KG1 (cell line): ENCODE data around the gene PNPO.

Experiments
- DNase-seq: peaks from one replicate; lab custom pipeline; 2025; lab: John Stamatoyannopoulos, UW

The PNPO gene

DNA sequence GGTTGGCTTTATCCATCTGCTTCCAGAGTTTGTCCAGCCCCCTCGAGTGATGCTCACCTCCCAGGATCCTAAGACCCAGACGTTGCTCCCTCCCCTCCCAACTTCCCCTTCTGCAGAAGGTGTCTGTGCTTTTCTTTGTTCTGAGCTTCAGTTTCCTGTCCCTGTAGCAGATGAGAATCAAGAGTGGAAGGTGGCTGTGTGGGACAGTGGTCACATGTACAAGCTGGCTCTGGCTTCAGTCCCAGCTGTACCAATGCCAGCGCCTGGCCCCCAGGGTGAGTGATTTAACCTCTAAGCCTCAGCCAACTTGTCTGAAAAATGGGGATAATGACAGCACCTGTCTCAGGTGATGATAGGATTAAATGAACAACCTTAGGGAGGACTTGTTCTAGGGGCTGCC is 8.6 kb downstream of the PNPO start:
- DNase-seq: no peak

DNA sequence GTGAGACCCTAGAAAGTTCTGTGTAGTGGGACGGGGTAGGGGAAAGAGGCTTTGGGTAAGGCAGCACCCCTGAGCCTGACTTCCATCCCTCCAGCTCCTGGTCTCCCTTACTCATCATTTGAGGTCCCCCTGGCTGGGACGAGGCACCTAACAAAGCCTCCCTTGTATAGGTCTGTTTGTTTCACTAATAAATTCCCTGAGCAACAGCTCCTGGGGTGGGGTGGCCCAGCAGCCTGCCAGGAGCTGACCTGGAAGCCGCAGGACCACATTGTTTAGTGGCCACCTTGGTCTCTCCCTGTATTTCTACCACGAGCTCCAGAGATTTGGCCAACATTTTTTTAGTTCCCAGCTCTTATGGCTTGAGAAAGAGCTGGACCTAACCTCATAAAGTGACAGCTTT is 9.1 kb downstream of the PNPO start:
- DNase-seq: no peak

DNA sequence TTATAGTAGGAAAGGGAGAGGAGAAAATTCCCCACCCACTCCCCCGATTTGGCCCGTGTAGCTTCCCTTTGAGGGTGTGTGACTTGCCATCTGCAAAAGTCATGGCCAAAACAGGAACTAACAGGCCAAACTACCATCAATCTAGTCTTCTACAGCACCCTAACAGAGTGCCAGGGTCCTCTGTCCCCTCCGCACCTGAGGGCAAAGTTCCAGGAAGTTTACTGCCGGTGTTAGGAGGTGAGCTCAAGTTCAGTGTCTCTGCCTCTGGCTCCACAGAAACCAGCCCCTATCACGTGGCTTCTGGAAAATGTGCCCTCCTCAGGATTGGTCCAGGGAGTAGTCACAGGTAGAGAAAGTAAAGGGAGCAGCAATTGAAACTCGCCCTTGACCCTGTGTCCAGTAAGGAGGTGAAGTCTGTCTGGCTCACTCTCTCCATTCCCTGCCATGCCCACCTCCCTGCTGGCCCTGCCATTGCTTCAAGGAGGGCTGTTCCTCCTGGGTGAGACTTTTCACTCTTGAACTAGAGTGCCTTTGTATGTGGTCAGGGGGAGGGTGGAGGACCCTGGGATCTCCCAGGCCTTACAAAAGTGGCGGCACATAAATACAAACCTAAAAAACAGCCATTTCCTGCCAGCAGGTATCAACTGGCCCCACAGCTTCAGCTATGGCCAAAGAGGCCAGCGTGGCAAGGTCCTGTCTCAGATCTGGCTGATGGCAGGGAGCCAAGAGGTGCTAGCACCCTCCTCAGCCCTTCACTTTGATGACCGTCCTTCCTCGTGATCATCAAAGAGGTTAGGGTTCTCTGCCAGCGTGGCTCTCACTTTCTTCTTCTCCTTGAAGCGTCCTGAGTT is 11.0 kb downstream of the PNPO start:
- no peak for DNase-seq

DNA sequence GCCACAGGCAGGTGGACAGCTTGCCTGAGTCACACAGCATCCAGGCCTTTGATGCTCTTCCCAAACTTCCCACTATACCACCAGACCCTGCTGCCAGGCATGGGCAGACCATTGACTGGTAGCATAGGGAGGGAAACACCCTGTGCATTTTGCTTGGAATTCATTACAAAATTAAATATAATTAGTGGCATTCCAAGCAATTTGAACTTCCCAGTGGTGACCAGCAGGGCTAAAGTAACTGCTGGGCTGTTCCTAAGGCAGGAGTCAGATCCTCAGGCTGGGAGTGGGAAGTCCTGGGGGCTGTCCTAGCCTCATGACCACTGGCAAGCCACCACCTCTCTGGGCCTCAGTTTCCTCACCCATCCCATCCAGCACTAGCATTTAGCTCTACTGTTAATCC is 12.5 kb downstream of the PNPO start:
- DNase-seq: no peak

DNA sequence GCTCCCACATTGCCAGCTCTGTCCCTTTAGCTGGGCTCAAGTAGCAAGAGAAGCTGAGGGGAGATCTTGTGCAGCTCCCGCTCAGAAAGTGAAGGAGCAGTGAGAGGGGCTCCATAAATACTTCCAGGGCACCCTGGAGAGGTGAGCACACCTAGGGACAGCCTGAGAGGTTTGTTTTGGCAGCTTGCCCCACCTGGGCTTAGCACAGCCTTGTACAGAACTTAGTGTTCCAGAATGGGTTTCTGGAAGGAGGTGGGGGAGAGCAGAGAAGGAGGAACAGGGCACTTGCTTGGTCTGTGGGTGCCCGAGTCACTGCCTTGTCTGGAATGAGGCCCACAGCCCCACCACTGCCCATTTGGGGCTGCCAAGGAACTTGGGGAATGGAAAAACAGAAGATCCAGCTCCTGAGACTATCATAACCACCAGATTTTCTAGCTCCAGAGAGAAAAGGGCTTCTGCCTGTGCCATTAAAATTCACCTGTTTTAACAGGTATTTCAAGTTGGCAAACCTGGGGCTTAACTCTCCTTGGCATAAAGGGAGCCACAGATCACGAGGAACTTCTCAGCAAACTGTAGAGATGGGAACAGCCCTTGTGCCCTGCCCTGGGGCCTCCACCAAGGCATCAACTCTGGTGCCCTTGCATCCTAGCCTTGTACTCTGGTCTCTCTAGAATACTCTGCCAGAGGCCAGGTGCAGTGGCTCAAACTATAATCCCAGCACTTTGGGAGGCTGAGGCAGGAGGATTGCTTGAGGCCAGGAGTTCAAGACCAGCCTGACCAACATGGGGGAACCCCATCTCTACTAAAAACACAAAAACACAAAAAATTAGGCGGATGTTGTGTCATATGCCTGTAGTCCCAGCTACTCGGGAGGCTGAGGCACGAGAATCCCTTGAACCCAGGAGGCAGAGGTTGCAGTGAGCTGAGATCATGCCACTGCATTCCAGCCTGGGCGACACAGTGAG is 14.4 kb downstream of the PNPO start:
- DNase-seq: no peak

DNA sequence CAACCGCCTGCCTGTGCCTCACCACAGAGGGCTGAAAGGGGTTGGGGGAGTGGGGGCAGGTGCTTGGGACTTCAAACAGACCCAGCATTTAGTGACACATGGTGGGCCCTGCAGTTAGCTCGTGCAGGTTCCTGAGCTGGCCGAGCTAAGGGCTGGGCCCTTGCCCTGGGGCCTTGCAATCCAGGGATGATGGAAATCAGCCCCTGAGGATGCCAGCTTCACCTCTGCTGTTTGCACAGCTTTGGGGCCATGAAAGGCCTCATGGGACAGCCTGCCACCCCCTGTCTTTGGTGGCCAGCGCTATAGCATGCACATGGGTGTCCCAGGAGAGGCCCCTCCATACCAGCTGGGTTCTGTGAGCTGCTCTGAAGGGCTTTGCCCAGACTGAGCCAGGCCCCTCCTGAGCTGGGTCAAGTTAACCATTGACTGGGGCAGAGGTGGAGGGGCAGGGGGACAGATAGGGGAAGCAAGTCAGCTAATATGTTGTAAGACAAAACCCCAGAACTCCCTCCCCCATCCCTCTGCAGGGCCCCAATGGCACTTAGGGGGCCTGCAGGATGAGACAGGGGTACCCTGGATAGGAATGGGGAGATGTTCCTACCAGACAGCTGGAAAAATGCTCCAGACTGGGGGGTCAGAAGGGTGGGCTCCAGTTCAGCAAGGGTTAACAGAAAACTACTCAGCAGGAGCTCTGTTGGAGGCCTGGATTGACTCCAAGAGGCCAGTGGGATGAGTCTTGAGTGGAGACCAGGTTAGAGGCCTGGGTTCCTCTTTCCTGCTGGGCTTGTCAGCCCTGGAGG is 15.6 kb downstream of the PNPO start:
- no peak for DNase-seq

DNA sequence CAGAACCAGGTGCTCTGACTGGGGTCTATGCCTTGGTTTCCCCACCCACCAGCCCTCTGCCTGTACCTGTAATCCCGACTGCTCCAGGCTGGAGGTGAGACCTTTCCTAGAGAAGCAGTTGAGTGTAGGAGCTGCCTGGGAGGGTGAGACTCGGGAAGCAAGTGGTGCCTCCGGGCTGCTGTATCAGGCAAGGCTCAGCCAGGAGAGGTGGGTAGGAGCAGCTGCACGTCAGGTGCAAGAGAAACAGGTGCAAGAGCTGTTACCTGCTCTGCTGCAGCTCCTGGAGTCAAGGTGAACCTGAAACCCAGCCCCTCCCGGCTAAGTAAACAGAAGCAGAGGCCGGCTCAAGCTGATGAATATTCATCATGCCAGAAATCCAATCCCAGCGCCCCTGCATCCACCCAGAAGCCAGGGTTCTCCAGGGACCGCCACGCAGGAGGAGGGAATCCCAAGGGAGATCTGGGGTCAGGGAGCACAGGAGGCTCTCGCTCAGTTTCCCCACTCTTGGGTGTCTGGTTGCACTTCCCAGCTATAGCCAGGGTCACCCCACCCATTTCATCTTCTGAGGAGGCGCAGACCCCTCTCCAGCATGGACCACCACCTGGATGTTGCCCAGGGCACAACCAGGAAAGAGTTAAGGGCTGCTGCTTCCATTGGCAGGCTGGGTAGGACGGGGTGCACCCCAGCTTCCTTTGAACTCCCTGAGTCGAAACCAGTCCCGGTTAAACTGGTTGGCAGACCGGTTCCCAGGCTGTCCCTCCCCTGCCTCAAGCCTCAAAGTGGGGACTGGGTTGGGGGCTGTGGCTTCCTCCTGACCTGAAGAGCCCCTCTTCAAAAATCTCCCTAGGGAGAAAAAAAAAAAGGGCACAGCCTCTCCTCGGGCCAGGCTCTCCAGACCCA is 16.5 kb downstream of the PNPO start, which contains the start of gene PRR15L:
PRR15L (minus strand) TSS at position 293 of the 900 bp plus-strand sequence. CDS start 4,649 bp downstream, outside the sequence.
- no peak for DNase-seq

DNA sequence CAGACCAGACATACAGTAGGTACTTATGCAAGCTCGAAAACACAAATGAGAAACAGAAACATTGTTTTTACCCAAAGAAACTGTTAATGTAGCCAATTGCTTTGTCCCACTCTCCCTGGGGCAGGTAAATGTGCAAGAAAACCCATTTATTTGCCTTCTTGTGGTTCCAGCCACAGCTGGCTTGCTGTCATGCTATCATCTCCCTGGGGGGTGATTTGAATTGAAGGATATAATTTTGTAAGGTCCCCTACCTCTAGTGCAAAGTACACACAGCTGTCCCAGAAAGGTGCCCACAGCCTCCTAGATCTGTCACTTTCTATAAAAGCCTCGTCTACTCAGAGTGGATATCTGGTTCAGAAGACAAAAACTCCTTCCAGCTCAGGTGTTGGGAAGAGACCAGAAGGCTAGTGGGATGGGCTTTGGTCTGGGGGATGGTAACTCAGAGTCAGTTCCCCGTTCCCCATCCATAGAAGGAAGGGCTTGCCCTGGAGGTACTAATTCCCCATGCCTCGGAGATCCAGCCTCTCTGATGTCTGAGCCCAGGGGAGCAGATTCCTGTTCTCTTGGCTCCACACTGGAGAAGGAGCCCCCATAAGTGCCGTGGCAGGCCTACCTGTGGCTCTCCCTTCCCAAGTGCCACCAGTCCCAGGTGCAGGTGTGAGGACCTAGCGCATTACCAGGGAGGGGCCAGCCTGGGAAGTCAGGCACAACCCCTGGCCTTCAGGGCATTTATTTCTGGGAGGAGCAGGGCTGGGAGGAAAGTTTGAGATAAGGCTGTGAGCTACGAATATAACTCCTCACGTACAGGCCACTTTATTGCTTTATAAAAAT is 18.7 kb downstream of the PNPO start:
- DNase-seq: no peak

DNA sequence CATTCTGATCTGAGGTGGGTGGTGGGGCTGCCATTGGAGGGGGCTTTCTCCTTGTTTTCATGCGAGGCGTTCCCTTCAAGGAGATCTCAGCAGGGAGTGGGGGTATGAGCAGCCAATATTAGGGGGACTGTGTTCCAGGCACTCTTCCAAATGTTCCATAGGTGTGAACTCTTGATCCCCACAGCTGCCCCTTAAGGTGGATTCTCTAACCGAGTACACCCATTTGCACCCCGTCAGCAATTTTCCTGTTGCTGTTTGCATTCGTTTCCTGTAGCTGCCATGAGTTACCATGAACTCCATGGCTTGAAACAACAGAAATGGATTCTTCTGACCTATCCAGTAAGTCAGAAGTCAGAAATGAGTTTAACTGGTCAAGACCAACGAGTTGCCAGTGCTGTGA is 20.0 kb downstream of the PNPO start:
- no peak for DNase-seq

DNA sequence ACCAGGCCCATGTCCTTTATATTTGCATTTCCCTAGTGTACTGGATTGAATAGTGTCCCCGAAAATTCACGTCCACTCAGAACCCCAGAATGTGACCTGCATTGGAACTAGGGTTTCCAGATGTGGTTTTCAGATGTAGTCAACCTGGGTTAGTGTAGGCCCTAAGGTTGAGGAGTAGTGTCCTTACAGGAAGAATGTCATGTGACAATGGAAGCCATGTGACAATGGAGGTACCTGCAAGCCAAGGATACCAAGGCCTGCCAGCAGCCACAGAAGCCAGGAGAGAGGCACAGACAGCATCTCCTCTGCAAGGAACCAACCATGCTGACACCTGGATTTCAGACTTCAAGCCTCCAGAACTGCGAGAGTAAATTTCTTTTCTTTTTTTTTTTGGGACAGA is 21.5 kb downstream of the PNPO start:
- no peak for DNase-seq

DNA sequence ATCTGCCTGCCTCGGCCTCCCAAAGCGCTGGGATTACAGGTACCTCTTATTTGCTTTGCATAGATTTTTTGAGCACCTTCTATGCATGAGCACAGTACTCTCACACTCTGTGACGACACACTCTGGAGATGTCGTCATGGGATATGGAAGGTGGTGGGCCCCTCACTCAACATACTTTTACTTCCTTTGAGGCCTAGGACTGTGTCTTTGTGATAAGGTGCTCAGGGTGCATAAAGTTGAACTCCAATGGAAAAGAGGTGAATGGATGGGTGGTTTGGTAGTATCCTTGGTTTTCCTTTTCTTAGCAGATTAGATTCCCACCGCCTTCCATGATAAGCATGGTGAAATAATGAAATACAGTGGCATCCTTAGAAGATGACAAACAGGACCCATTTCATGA is 23.5 kb downstream of the PNPO start:
- no peak for DNase-seq

DNA sequence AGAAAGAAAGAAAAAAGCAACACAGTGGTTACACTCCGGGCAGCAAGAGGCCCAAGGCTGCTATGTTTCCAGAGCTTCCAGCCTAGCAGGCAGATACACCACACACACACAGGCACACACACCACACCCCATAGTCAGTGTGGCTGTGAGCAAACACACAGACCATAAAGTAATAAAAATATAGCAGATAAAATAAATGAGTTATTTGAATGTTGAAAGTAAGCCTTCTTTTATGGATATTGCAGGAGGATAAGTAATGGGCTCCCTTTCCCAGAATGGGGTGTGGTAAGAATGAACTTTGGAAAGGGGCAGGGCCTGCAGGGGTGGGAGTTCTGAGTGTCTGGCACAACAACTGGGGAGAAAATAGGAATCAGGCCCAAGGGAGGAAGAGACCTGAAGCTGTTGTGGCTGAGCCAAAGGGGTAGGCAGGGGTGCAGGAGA is 24.7 kb downstream of the PNPO start:
- DNase-seq: no peak

DNA sequence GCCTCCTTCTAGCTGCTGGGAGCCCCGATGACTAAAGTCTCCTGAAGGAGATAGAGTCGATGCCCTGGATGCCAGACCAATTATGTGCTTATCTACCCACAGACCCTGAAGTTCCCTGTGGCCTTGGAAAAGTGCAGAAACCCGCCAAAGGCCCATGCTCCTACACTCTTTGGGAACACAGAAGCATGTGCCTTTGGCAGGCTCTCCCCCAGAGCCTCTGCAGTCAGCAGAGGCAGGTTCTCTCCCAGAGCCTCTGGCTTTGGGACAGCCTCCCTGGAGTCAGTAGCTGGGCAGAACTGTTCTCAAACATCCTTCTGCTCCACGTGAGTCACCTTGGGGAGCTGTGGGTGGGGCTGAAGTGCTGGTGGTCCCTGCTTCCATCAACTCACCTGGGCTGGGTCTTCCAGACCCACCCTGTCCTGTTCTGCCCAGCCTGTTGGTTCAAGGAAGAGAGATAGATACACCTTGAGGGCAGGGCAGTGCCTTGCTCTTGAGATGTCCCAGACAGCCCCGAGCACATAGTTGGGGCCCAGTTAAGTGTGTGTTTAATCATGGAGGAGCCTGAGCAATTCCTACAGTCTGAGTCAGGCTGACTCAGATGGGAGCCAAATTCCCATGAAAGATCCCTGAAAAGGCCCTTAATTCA is 26.4 kb downstream of the PNPO start:
- DNase-seq: no peak

DNA sequence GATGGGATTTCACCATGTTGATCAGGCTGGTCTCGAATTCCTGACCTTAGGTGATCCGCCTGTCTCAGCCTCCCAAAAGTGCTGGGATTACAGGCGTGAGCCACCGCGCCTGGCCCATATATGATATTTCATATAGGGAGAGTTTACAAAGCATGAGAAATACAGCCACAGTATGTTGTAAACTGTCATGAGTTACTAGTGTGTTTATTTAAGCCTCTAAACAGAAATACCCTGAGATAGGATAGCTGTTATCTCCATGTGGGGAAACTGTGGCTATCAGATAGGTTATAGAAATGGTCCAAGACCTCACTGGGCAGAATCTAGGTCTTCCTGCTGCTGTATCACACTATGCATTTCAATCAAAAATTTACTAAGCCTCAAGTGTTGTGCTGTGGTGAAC is 27.5 kb downstream of the PNPO start:
- no peak for DNase-seq

DNA sequence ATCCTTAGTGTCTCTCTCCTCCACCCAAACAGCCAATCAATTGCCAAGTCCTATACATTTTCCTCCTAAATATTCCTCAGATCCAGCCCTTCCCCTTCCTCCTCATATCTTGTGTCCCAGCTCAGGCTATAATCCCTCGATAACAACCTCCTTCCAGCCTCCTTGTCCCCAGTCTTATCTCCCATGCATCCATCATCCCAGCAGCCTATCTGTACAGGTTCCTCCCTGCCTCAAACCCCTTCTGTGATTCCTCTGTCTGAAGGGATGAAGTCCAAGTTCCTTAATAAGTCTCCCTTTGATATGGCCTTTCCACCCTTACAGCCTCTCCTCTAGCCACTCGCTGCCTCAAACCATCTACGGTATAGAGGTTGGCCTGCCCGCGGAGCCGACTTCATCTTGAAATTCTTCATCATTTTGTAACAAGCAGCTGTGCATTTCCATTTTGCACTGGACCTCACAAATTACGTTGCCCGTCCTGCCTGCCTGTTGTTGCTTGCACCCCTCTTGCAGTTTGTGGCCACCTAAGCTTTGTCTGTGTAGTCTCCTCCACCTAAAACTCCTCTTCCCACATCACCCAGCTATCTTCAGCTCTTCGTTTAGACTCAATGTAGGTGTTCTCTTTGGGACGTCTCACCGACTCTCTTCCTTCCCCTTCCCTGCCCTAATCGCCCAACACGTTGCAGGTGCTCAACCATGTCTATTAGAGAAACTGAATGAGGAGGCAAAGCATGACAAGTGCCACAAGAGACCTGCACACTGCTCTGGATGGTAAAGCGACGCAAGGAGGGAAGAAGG is 28.8 kb downstream of the PNPO start:
- no peak for DNase-seq

DNA sequence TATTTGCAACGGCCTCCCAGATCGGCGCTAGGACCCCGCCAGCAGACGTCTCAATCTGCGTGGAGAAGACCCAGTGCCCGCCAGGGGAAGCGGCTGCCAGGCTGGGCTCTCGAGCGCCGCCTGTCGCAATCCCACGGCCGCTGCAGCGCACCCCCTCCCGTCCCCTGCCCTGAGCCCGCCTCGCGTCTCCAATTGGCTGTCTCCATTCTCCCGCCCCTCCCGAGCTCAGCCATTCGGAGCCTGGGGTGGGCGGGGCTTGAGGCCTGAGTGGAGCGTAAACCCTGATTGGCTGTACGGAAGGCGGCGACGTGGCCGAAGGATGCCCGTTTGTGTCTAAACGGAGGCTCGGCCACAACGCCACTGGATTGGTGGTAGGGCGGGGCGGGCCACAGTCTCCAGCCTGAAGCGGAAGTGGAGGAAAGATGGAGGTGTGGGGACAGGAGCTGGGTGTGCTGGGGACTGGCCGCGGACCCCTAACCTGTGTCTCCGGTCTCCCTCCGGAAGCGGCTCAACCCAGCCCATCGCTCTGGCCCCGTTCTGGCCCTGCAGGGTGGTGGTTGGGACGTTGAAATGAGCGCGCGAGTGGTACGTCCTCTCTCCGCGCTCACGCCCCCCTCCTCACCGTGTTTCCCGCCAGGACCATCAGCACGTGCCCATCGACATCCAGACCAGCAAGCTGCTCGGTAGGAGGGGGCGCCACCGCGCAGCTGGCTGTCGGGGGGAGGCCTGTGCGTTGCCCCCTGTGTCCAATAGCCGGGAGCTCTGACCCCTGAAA is 29.5 kb downstream of the PNPO start, which contains the start of gene CDK5RAP3:
CDK5RAP3 (plus strand) TSS at position 389 of the 775 bp plus-strand sequence; CDS start at position 423, 34 bp downstream.
- DNase-seq: peak; percentile 92

DNA sequence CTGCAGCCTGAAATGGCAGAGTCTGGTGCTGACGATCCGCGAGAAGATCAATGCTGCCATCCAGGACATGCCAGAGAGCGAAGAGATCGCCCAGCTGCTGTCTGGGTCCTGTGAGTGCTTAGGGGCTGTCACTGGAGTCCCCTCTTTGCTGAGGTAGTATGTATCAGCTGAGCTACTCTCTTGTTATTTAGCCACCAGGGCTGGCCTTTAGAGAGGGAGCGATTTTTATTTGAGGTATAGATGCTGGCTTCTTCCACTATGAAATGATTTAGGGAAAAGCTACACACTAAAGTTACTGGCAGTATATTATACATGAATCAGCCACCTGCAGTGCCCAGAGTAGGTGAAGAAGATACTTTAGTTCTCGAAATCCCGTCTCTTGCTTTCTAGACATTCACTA is 32.2 kb downstream of the PNPO start:
- DNase-seq: no peak
